NCI-H1092 (cell line): ENCODE results near the gene FLRT2.
A peak's percentile ranks its signal among the peaks of the same experiment; 100 is the strongest.

ENCODE experiments used
- DNase-seq: peaks from one replicate; lab custom pipeline; 2025; lab: John Stamatoyannopoulos, UW

The FLRT2 gene

GRCh38 chr14:85531141-85531586, 1.2 kb downstream of the FLRT2 start:
- no peak for DNase-seq

- DNase-seq = no peak
Observed at GRCh38 chr14:85531587-85532373, 1.8 kb downstream of the FLRT2 start.

- no peak for DNase-seq
Observed at GRCh38 chr14:85532374-85533022, 2.6 kb downstream of the FLRT2 start.

GRCh38 chr14:85533023-85533860, 3.3 kb downstream of the FLRT2 start:
- DNase-seq = peak; percentile 26

GRCh38 chr14:85533861-85534291, 3.9 kb downstream of the FLRT2 start:
- DNase-seq = no peak

GRCh38 chr14:85534458-85535293, 4.7 kb downstream of the FLRT2 start:
- no peak for DNase-seq

GRCh38 chr14:85535321-85535720, 5.4 kb downstream of the FLRT2 start:
- DNase-seq = no peak

- no peak for DNase-seq
Observed at GRCh38 chr14:85535991-85536832, 6.3 kb downstream of the FLRT2 start.

- DNase-seq = no peak
Observed at GRCh38 chr14:85536833-85537190, 6.9 kb downstream of the FLRT2 start.

GRCh38 chr14:85537526-85537925, 7.6 kb downstream of the FLRT2 start:
- DNase-seq = no peak

- no peak for DNase-seq
Observed at GRCh38 chr14:85538636-85539035, 8.7 kb downstream of the FLRT2 start.

- DNase-seq = no peak
Observed at GRCh38 chr14:85539510-85539909, 9.6 kb downstream of the FLRT2 start.

- no peak for DNase-seq
Observed at GRCh38 chr14:85542623-85543022, 12.7 kb downstream of the FLRT2 start.

GRCh38 chr14:85545738-85546137, 15.8 kb downstream of the FLRT2 start:
- no peak for DNase-seq

- no peak for DNase-seq
Observed at GRCh38 chr14:85546390-85546789, 16.4 kb downstream of the FLRT2 start.

- no peak for DNase-seq
Observed at GRCh38 chr14:85549697-85550096, 19.8 kb downstream of the FLRT2 start.

- no peak for DNase-seq
Observed at GRCh38 chr14:85554106-85554505, 24.2 kb downstream of the FLRT2 start.

GRCh38 chr14:85556267-85556666, 26.3 kb downstream of the FLRT2 start:
- no peak for DNase-seq

GRCh38 chr14:85558505-85558904, 28.6 kb downstream of the FLRT2 start:
- no peak for DNase-seq

GRCh38 chr14:85562630-85563029, 32.7 kb downstream of the FLRT2 start:
- DNase-seq = no peak
